GM12878 (cell line): ENCODE data around the gene LIN7C. TPM values are rescaled to one million over a fixed set of nuclear protein-coding genes. Genes with fewer than 3 reads are reported as not detected.

Experiments
- ATAC-seq: fragments of 200-7000 bp; cut with Tn5 transposase; 3 replicates; pipeline ENCODE4 v1.9.1; 2020; ENCODE audit warnings: mild to moderate bottlenecking, moderate library complexity
- BruUV-seq: library from RNA; stranded (reverse); fragments of 400-500 nt; replicated peaks from 2 replicates; lab custom pipeline; 2021; lab: Mats Ljungman, UMichigan
- CTCF ChIA-PET: fragments of 300-600 bp; sonication (Branson Sonifier 250); formaldehyde crosslinking; extraction: SDS; loops from one replicate; lab custom pipeline; 2021; ENCODE audit warnings: inconsistent platforms; lab: Yijun Ruan, JAX
- POLR2A ChIA-PET: fragments of 350-600 bp; formaldehyde crosslinking; extraction: SDS; loops from one replicate; lab custom pipeline; 2021; ENCODE audit warnings: inconsistent platforms; lab: Charles Lee
- RAD21 ChIA-PET: fragments of 300-600 bp; sonication (Branson Sonifier 250); formaldehyde crosslinking; loops from one replicate; lab custom pipeline; 2023; ENCODE audit warnings: antibody characterized with exemption; ENCODE audit not compliant: unreplicated experiment; lab: Charles Lee
- SMC1A ChIA-PET: fragments of 300-600 bp; sonication (Branson Sonifier 250); formaldehyde crosslinking; loops from one replicate; lab custom pipeline; 2023; ENCODE audit not compliant: unreplicated experiment, uncharacterized antibody; lab: Charles Lee
- DNase-seq: peaks from one replicate; pipeline ENCODE4 v3.0.0-alpha.2; 2011; ENCODE audit warnings: low read depth, low spot score
- FAIRE-seq: peaks from 3 replicates; lab custom pipeline; 2011; peaks lifted over from hg19 to GRCh38; lab: Jason Lieb, UNC
- H2AFZ ChIP-seq: 2 replicates; pipeline ENCODE4 v1.6.0; 2011; ENCODE audit warnings: low read depth, low read length, control low read depth; ENCODE audit not compliant: control insufficient read depth
- H3K27ac ChIP-seq: 2 replicates; pipeline ENCODE4 v1.5.1; 2011; ENCODE audit warnings: control low read depth; ENCODE audit not compliant: control insufficient read depth, insufficient read depth
- H3K27me3 ChIP-seq, 2 experiments: replicated peaks in 1 of 2; 2 replicates each; pipeline versions ENCODE4 v1.6.0 to v1.6.1; 2011; ENCODE audit warnings: low read length in 1 of 2; ENCODE audit not compliant: control insufficient read depth in 2 of 2, insufficient read depth in 2 of 2
- H3K36me3 ChIP-seq, 2 experiments: 2 replicates each; pipeline ENCODE4 v1.5.1; 2011; ENCODE audit warnings: low read length in 1 of 2; ENCODE audit not compliant: control insufficient read depth in 2 of 2, insufficient read depth in 2 of 2
- H3K4me1 ChIP-seq: 2 replicates; pipeline ENCODE4 v1.6.1; 2011; ENCODE audit warnings: mild to moderate bottlenecking, low read length, moderate library complexity, mixed read lengths; ENCODE audit not compliant: control insufficient read depth, insufficient read depth
- H3K4me2 ChIP-seq: 2 replicates; pipeline ENCODE4 v1.6.0; 2011; ENCODE audit warnings: control low read depth; ENCODE audit not compliant: control insufficient read depth, insufficient read depth
- H3K4me3 ChIP-seq: fragments of 200-600 bp; sonication (generic); 2 replicates; pipeline ENCODE4 v1.5.1; 2016
- H3K79me2 ChIP-seq: 2 replicates; pipeline ENCODE4 v1.6.0; 2011; ENCODE audit warnings: low read length; ENCODE audit not compliant: control insufficient read depth, insufficient read depth
- H3K9ac ChIP-seq: 2 replicates; pipeline ENCODE4 v1.8.0; 2011; ENCODE audit warnings: low read length, control low read depth, mixed read lengths; ENCODE audit not compliant: control insufficient read depth, insufficient read depth
- H3K9me3 ChIP-seq: replicated peaks from 3 replicates; pipeline ENCODE4 v1.5.1; 2011; ENCODE audit warnings: mild to moderate bottlenecking, low read length; ENCODE audit not compliant: control insufficient read depth, insufficient read depth
- H4K20me1 ChIP-seq: 2 replicates; pipeline ENCODE4 v1.6.0; 2011; ENCODE audit not compliant: control insufficient read depth, insufficient read depth
- CHD4 ChIP-seq: fragments of 200-600 bp; sonication (generic); IDR thresholded peaks from 2 replicates; pipeline ENCODE4 v1.6.1; 2016; ENCODE audit warnings: mild to moderate bottlenecking
- CTCF ChIP-seq, 3 experiments: IDR thresholded peaks in 2 of 3; conservative IDR thresholded peaks in 1 of 3; 2 replicates each; pipeline ENCODE4 v1.5.1; 2011; ENCODE audit warnings: low read depth in 3 of 3, low read length in 3 of 3, mild to moderate bottlenecking in 3 of 3, control low read depth in 2 of 3, moderate library complexity in 2 of 3, inconsistent platforms in 1 of 3, mixed read lengths in 1 of 3; ENCODE audit not compliant: control insufficient read depth in 2 of 3, insufficient read depth in 1 of 3; ENCODE audit errors: extremely low read depth in 1 of 3
- HSF1 ChIP-seq: fragments of 150-350 bp; IDR thresholded peaks from 2 replicates; pipeline ENCODE4 v1.6.1; 2014; ENCODE audit warnings: mild to moderate bottlenecking, low read depth, low read length
- IKZF2 ChIP-seq, 2 experiments: fragments of 450-650 bp; IDR thresholded peaks; 2 replicates each; pipeline ENCODE4 v1.6.1; 2017; ENCODE audit warnings: mild to moderate bottlenecking in 2 of 2, moderate library complexity in 2 of 2
- MEF2A ChIP-seq: IDR thresholded peaks from 2 replicates; pipeline ENCODE4 v1.6.1; 2011; ENCODE audit warnings: low read depth, mild to moderate bottlenecking, low read length, moderate library complexity; ENCODE audit not compliant: insufficient read depth
- NR2C1 ChIP-seq: fragments of 450-650 bp; IDR thresholded peaks from 2 replicates; pipeline ENCODE4 v1.6.1; 2017; ENCODE audit warnings: antibody characterized with exemption, mild to moderate bottlenecking, moderate library complexity
- PML ChIP-seq: IDR thresholded peaks from 2 replicates; pipeline ENCODE4 v1.6.1; 2012; ENCODE audit warnings: low read length, inconsistent platforms
- POU2F2 ChIP-seq: IDR thresholded peaks from 3 replicates; pipeline ENCODE4 v1.6.1; 2011; ENCODE audit warnings: low read depth, mild to moderate bottlenecking, low read length, borderline replicate concordance
- RAD21 ChIP-seq: IDR thresholded peaks from 2 replicates; pipeline ENCODE4 v1.6.1; 2011; ENCODE audit warnings: mild to moderate bottlenecking, low read depth, low read length, moderate library complexity; ENCODE audit not compliant: insufficient read depth
- SMC3 ChIP-seq: IDR thresholded peaks from 2 replicates; pipeline ENCODE4 v1.6.1; 2011; ENCODE audit warnings: low read length, improper control_type of control experiment, borderline replicate concordance
- ZNF592 ChIP-seq: fragments of 450-650 bp; IDR thresholded peaks from 2 replicates; pipeline ENCODE4 v1.6.1; 2017; ENCODE audit warnings: mild to moderate bottlenecking, moderate library complexity
- WGBS: methylation state at CpG from one replicate; pipeline ENCODE4 v1.1.6; 2016; ENCODE audit warnings: low lambda C conversion rate; ENCODE audit not compliant: insufficient replicate concordance, insufficient coverage; ENCODE audit errors: missing lambda C conversion rate; 5-methylcytosine and 5-hydroxymethylcytosine counted together
- in situ Hi-C: fragments of 300-500 bp; cut with MboI; formaldehyde crosslinking; loops from 9 replicates; pipeline ENCODE4 v1.14.3; 2018; ENCODE audit warnings: mixed read lengths
- intact Hi-C: fragments of 100-400 bp; cut with micrococcal nuclease; formaldehyde crosslinking; loops from one replicate; pipeline ENCODE4 v1.14.2; 2022; ENCODE audit not compliant: unreplicated experiment
- polyA plus RNA-seq, 11 experiments: library from polyadenylated mRNA; depleted of rRNA in 4 of 11; unstranded in 6 of 11; stranded (reverse) in 5 of 11; fragments of >200 nt; fragmentation: Nextera tagmentation in 4 of 11; fragmentation: Illumina TruSeq in 1 of 11; extraction: Ambion mirVana in 4 of 11; extraction: Trizol in 1 of 11; gene quantifications; 1 replicate in 1 of 11; 2 replicates in 10 of 11; pipeline versions ENCODE4 v1.2.1 to v1.2.3, GENCODE V29; 2011 to 2016; ENCODE audit warnings: inconsistent platforms in 2 of 11, missing spikeins in 2 of 11, low read depth in 1 of 11
- total RNA-seq, 4 experiments: library from RNA; depleted of rRNA in 3 of 4; stranded (reverse); fragments of >200 nt in 3 of 4; fragmentation: Illumina TruSeq in 1 of 4; extraction: Trizol in 1 of 4; gene quantifications; 2 replicates each; pipeline versions ENCODE4 v1.2.1 to v1.2.3, GENCODE V29; 2013 to 2021

Gene LIN7C
- total and polyA plus RNA-seq, 10 of the 15 experiments (the other 5 are each of a cell fraction or from before 2014, with no cell fraction given): 6.0 to 23.7 (median 15.1) TPM

GRCh38 chr11:27485930-27486773, 20.4 kb downstream of the LIN7C start:
- DNase-seq: no peak
- H4K20me1 ChIP-seq: no peaks in the 10 kb centered on the region
- H3K9me3 ChIP-seq: no peaks in the 10 kb centered on the region
- H3K27ac ChIP-seq: no peak overlapping the region
- intact Hi-C loops (loop anchor here (1.0 to 10.0 kb wide), 5 partner anchors 124 to 1201 kb away; partner anchors contain the start of gene CCDC34), in situ Hi-C loops (no loop called here)
- RAD21 ChIA-PET: interaction anchor here (0.7 to 5.5 kb wide), 16 partner anchors 10 to 1200 kb away, joined by 3 to 67 read pairs (median 4); no protein-coding TSS in a partner anchor
- BruUV-seq: no TSS peak
- no peaks in the 10 kb centered on the region for H3K79me2 ChIP-seq
- SMC1A ChIA-PET: interaction anchor here (0.6 to 6.4 kb wide), 30 partner anchors 8 to 1840 kb away, joined by 3 to 73 read pairs (median 4); partner anchors contain the start of gene LGR4
- no peaks in the 10 kb centered on the region for H3K27me3 ChIP-seq
- TF ChIP-seq SMC3 (peak; percentile 88; the same call in 1 of the 2 replicates), CTCF (IDR thresholded peaks at IDR 0.05 in 2 of 3, conservative IDR thresholded peaks at IDR 0.05 in 1 of 3; ENCODE audit: control insufficient read depth in 2 of 3, extremely low read depth in 1 of 3, insufficient read depth in 1 of 3, low read depth in 3 of 3, low read length in 3 of 3) (peak; percentile 80 to 87 (median 82); a peak in 5 of 6 replicates), NR2C1 (0 out of 2 replicates have a peak, but pooled peaks have one; percentile 5), POU2F2 (peak; percentile 50; the same call in 1 of the 3 replicates), CHD4 (no peak), MEF2A (peak; percentile 78; the same call in 1 of the 2 replicates), PML (no peak), HSF1 (peak; percentile 69; the same call in 1 of the 2 replicates), RAD21 (peak; percentile 96), ZNF592 (0 out of 2 replicates have a peak, but pooled peaks have one; percentile 50), IKZF2 (IDR thresholded peaks at IDR 0.05) (no peak)
- CTCF ChIA-PET: interaction anchor here (0.6 to 10.4 kb wide), 51 partner anchors 9 to 1206 kb away, joined by 3 to 142 read pairs (median 4); partner anchors contain the start of gene LGR4
- H3K9ac ChIP-seq: no peak overlapping the region
- ATAC-seq: peak; percentile 82
- POLR2A ChIA-PET: interaction anchor here (0.6 kb wide), 1 partner anchor 29 kb away, joined by 4 read pairs; no protein-coding TSS in a partner anchor
- H3K4me3 ChIP-seq: no peak overlapping the region
- no peaks in the 10 kb centered on the region for H3K4me1 ChIP-seq
- WGBS: 23% methylated on average over 4 of the region's 4 CpGs
- no peak for FAIRE-seq
- no peak overlapping the region for H2AFZ ChIP-seq
- H3K36me3 ChIP-seq: peaks cover 0 to 2% of the 10 kb centered on the region in 2 experiments; a peak in 2 of 4 replicates
- no peak overlapping the region for H3K4me2 ChIP-seq
